ENCODE data around the gene CD47. TPM values are rescaled to one million over a fixed set of nuclear protein-coding genes. Genes with fewer than 3 reads are reported as not detected.

Gene CD47
- total RNA-seq, 1 experiment from 2014 or later: 16.3 TPM

- TF ChIP-seq ZNF425 (CRISPR knock-in tag; conservative IDR thresholded peaks at IDR 0.05) (no peak), ERG (CRISPR knock-in tag; IDR thresholded peaks at IDR 0.05) (no peak)
Observed at GRCh38 chr3:107994956-107995715, 95.7 kb downstream of the CD47 start (continued).

- Mint-ChIP-seq H3K36me3 (no peaks in the 10 kb centered on the region), H3K9me3 (no peaks in the 10 kb centered on the region), H3K27ac (no peak overlapping the region), H3K4me3 (no peak overlapping the region), H3K4me1 (peaks cover 18% of the 10 kb centered on the region), H3K27me3 (ENCODE audit: low read depth) (no peaks in the 10 kb centered on the region)
- POLR2A ChIA-PET: no interaction called here
- no peak for DNase-seq (ENCODE audit: low spot score)
- TF ChIP-seq JAZF1 (CRISPR knock-in tag; IDR thresholded peaks at IDR 0.05): no peak
- TF ChIP-seq CDX4 (CRISPR knock-in tag; IDR thresholded peaks at IDR 0.05; ENCODE audit: borderline replicate concordance): no peak
- no peak for TF ChIP-seq ATF6 (CRISPR knock-in tag; IDR thresholded peaks at IDR 0.05)
- TF ChIP-seq ZNF281 (CRISPR knock-in tag; IDR thresholded peaks at IDR 0.05): no peak
- no peak for TF ChIP-seq NR1H2 (CRISPR knock-in tag; IDR thresholded peaks at IDR 0.05)
- TF ChIP-seq ZNF425 (CRISPR knock-in tag; conservative IDR thresholded peaks at IDR 0.05): no peak
- TF ChIP-seq ATF2 (CRISPR knock-in tag; IDR thresholded peaks at IDR 0.05; ENCODE audit: borderline replicate concordance, low read depth): no peak
- TF ChIP-seq ATF3 (CRISPR knock-in tag; conservative IDR thresholded peaks at IDR 0.05): no peak
- no peak for TF ChIP-seq ETV6 (CRISPR knock-in tag; IDR thresholded peaks at IDR 0.05)
- TF ChIP-seq HMGXB4 (CRISPR knock-in tag; IDR thresholded peaks at IDR 0.05): no peak
- TF ChIP-seq ERG (CRISPR knock-in tag; IDR thresholded peaks at IDR 0.05): no peak
- no peak for ATAC-seq
- CTCF ChIA-PET: no interaction called here
Observed at GRCh38 chr3:107994181-107994580, 96.7 kb downstream of the CD47 start.
